NCI-H2107 treated with DMSO at 0.1 percent for 48 hours (cell line): ENCODE data around the gene CCDC82.
A peak's percentile ranks its signal among the peaks of the same experiment; 100 is the strongest.

Experiments
- DNase-seq: peaks from one replicate; lab custom pipeline; 2025; ENCODE audit not compliant: unreplicated experiment; lab: John Stamatoyannopoulos, UW

The CCDC82 gene

GRCh38 chr11:96329855-96330510, 59.7 kb downstream of the CCDC82 start:
- DNase-seq = no peak

- no peak for DNase-seq
Measured at GRCh38 chr11:96329419-96329818, 60.3 kb downstream of the CCDC82 start.

GRCh38 chr11:96328395-96329010, 61.2 kb downstream of the CCDC82 start:
- DNase-seq = peak; percentile 5

GRCh38 chr11:96326959-96327358, 62.8 kb downstream of the CCDC82 start:
- peak; percentile 74 for DNase-seq

GRCh38 chr11:96324912-96325311, 64.8 kb downstream of the CCDC82 start:
- no peak for DNase-seq

GRCh38 chr11:96323642-96323985, 66.1 kb downstream of the CCDC82 start:
- no peak for DNase-seq

- no peak for DNase-seq
Measured at GRCh38 chr11:96322775-96323641, 66.7 kb downstream of the CCDC82 start.

GRCh38 chr11:96321091-96321490, 68.6 kb downstream of the CCDC82 start:
- DNase-seq = no peak

GRCh38 chr11:96319898-96320656, 69.6 kb downstream of the CCDC82 start:
- DNase-seq = no peak

GRCh38 chr11:96318850-96319249, 70.9 kb downstream of the CCDC82 start:
- DNase-seq = no peak

GRCh38 chr11:96318399-96318798, 71.3 kb downstream of the CCDC82 start:
- no peak for DNase-seq

GRCh38 chr11:96317985-96318384, 71.7 kb downstream of the CCDC82 start:
- no peak for DNase-seq

- DNase-seq = no peak
Measured at GRCh38 chr11:96317571-96317970, 72.1 kb downstream of the CCDC82 start.

GRCh38 chr11:96316869-96317268, 72.8 kb downstream of the CCDC82 start:
- DNase-seq = no peak

GRCh38 chr11:96315476-96315875, 74.2 kb downstream of the CCDC82 start:
- DNase-seq = no peak

- no peak for DNase-seq
Measured at GRCh38 chr11:96314326-96315020, 75.2 kb downstream of the CCDC82 start.

GRCh38 chr11:96313163-96313562, 76.5 kb downstream of the CCDC82 start:
- no peak for DNase-seq

GRCh38 chr11:96311120-96311568, 78.6 kb downstream of the CCDC82 start:
- DNase-seq = no peak

- DNase-seq = no peak
Measured at GRCh38 chr11:96310236-96310635, 79.5 kb downstream of the CCDC82 start.

GRCh38 chr11:96309643-96310017, 80.1 kb downstream of the CCDC82 start:
- no peak for DNase-seq
